IMR-90 (cell line): ENCODE results near the gene PCDHGB6. TPM values are rescaled to one million over a fixed set of nuclear protein-coding genes. Genes with fewer than 3 reads are reported as not detected.

ENCODE experiments used
- ATAC-seq: fragments of 200-7000 bp; cut with Tn5 transposase; 2 replicates; pipeline ENCODE4 v1.9.1; 2020; ENCODE audit warnings: low read depth, mild to moderate bottlenecking, moderate library complexity
- BruUV-seq: library from RNA; stranded (reverse); fragments of 400-500 nt; replicated peaks from 2 replicates; lab custom pipeline; 2021; lab: Mats Ljungman, UMichigan
- CTCF ChIA-PET: fragments of 300-600 bp; formaldehyde crosslinking; extraction: SDS; loops from one replicate; lab custom pipeline; 2021; ENCODE audit warnings: antibody characterized with exemption; lab: Yijun Ruan, JAX
- POLR2A ChIA-PET: fragments of 300-600 bp; sonication (Branson Sonifier 250); formaldehyde crosslinking; loops from one replicate; lab custom pipeline; 2022; ENCODE audit warnings: antibody characterized with exemption; ENCODE audit not compliant: unreplicated experiment; lab: Charles Lee
- DNase-seq: peaks from one replicate; pipeline ENCODE4 v3.0.0; 2013
- H2AFZ ChIP-seq: replicated peaks from 2 replicates; pipeline ENCODE3; 2013; ENCODE audit warnings: low read length, mild to moderate bottlenecking; ENCODE audit not compliant: poor library complexity
- H2AK5ac ChIP-seq: 2 replicates; pipeline ENCODE4 v1.6.1; 2013; ENCODE audit warnings: low read depth, low read length, inconsistent platforms
- H2AK9ac ChIP-seq: replicated peaks from 2 replicates; pipeline ENCODE3; 2013; ENCODE audit warnings: mild to moderate bottlenecking, low read depth, low read length, moderate library complexity; ENCODE audit not compliant: poor library complexity
- H2BK120ac ChIP-seq: 2 replicates; pipeline ENCODE4 v1.6.1; 2013; ENCODE audit warnings: low read depth, low read length, inconsistent platforms
- H2BK15ac ChIP-seq: 3 replicates; pipeline ENCODE4 v1.6.1; 2013; ENCODE audit warnings: low read depth, low read length, inconsistent platforms
- H2BK20ac ChIP-seq: 2 replicates; pipeline ENCODE4 v1.6.1; 2013; ENCODE audit warnings: low read depth, mild to moderate bottlenecking, inconsistent platforms, low read length, moderate library complexity
- H2BK5ac ChIP-seq: 2 replicates; pipeline ENCODE4 v1.6.1; 2013; ENCODE audit warnings: mild to moderate bottlenecking, low read depth, low read length, inconsistent platforms; ENCODE audit not compliant: poor library complexity, severe bottlenecking
- H3K14ac ChIP-seq: replicated peaks from 2 replicates; pipeline ENCODE4 v1.6.1; 2013; ENCODE audit warnings: low read depth, low read length, inconsistent platforms
- H3K18ac ChIP-seq: 2 replicates; pipeline ENCODE4 v1.6.1; 2013; ENCODE audit warnings: low read depth, low read length, control low read depth
- H3K23ac ChIP-seq: 2 replicates; pipeline ENCODE4 v1.6.1; 2013; ENCODE audit warnings: low read depth, low read length, inconsistent platforms
- H3K27ac ChIP-seq: 2 replicates; pipeline ENCODE4 v1.5.1; 2013; ENCODE audit warnings: mild to moderate bottlenecking, control low read depth, low read length; ENCODE audit not compliant: insufficient read depth
- H3K27me3 ChIP-seq: 2 replicates; pipeline ENCODE4 v1.6.1; 2013; ENCODE audit warnings: low read length; ENCODE audit not compliant: control insufficient read depth, insufficient read depth
- H3K36me3 ChIP-seq: 2 replicates; pipeline ENCODE4 v1.6.1; 2013; ENCODE audit warnings: low read length, mixed read lengths; ENCODE audit not compliant: control insufficient read depth, insufficient read depth
- H3K4ac ChIP-seq: 2 replicates; pipeline ENCODE4 v1.6.1; 2013; ENCODE audit warnings: low read depth, low read length, inconsistent platforms
- H3K4me1 ChIP-seq: 2 replicates; pipeline ENCODE4 v1.6.1; 2013; ENCODE audit warnings: low read length, mixed read lengths; ENCODE audit not compliant: control insufficient read depth, insufficient read depth
- H3K4me2 ChIP-seq: 2 replicates; pipeline ENCODE4 v1.6.1; 2013; ENCODE audit warnings: low read depth, mild to moderate bottlenecking, control low read depth, low read length, moderate library complexity
- H3K4me3 ChIP-seq: 2 replicates; pipeline ENCODE4 v1.5.1; 2013; ENCODE audit warnings: low read depth, mild to moderate bottlenecking, control low read depth, low read length, moderate library complexity; ENCODE audit not compliant: insufficient read depth
- H3K56ac ChIP-seq: 2 replicates; pipeline ENCODE4 v1.6.1; 2013; ENCODE audit warnings: low read length, inconsistent platforms; ENCODE audit not compliant: insufficient read depth; ENCODE audit errors: extremely low read depth
- H3K79me1 ChIP-seq, 2 experiments: 2 replicates each; pipeline ENCODE4 v1.6.1; 2013; ENCODE audit warnings: low read length in 2 of 2, inconsistent platforms in 1 of 2, low read depth in 1 of 2
- H3K9ac ChIP-seq: 2 replicates; pipeline ENCODE4 v1.6.1; 2013; ENCODE audit warnings: low read depth, low read length, control low read depth
- H3K9me1 ChIP-seq: 2 replicates; pipeline ENCODE4 v1.6.1; 2013; ENCODE audit warnings: low read length, inconsistent platforms; ENCODE audit not compliant: insufficient read depth
- H3K9me3 ChIP-seq: 2 replicates; pipeline ENCODE4 v1.6.1; 2013; ENCODE audit warnings: low read length; ENCODE audit not compliant: control insufficient read depth, insufficient read depth
- H4K20me1 ChIP-seq: 2 replicates; pipeline ENCODE4 v1.6.1; 2013; ENCODE audit warnings: low read length, inconsistent platforms; ENCODE audit not compliant: insufficient read depth
- H4K5ac ChIP-seq: 2 replicates; pipeline ENCODE4 v1.6.1; 2013; ENCODE audit warnings: mild to moderate bottlenecking, low read depth, low read length, control low read depth
- H4K8ac ChIP-seq, 2 experiments: 2 replicates each; pipeline ENCODE4 v1.6.1; 2013; ENCODE audit warnings: low read depth in 2 of 2, low read length in 2 of 2, control low read depth in 1 of 2, inconsistent platforms in 1 of 2
- H4K91ac ChIP-seq: 2 replicates; pipeline ENCODE4 v1.6.1; 2013; ENCODE audit warnings: low read depth, low read length, inconsistent platforms; ENCODE audit not compliant: insufficient read depth
- BHLHE40 ChIP-seq: fragments of 150-350 bp; IDR thresholded peaks from 2 replicates; pipeline ENCODE4 v1.6.1; 2016; ENCODE audit warnings: mild to moderate bottlenecking, low read depth, low read length
- CEBPB ChIP-seq: IDR thresholded peaks from 2 replicates; pipeline ENCODE4 v1.6.1; 2012; ENCODE audit warnings: low read depth, low read length, improper control_type of control experiment
- CHD1 ChIP-seq: IDR thresholded peaks from 2 replicates; pipeline ENCODE4 v1.6.1; 2012; ENCODE audit warnings: low read depth, low read length, improper control_type of control experiment
- FOS ChIP-seq: fragments of 150-350 bp; IDR thresholded peaks from 2 replicates; pipeline ENCODE4 v1.6.1; 2016; ENCODE audit warnings: low read depth, low read length
- MAZ ChIP-seq: IDR thresholded peaks from 2 replicates; pipeline ENCODE4 v1.6.1; 2012; ENCODE audit warnings: low read depth, mild to moderate bottlenecking, low read length, improper control_type of control experiment, moderate library complexity, borderline replicate concordance
- NFE2L2 ChIP-seq: fragments of 150-350 bp; IDR thresholded peaks from 2 replicates; pipeline ENCODE4 v1.6.1; 2016; ENCODE audit warnings: low read depth, mild to moderate bottlenecking, low read length
- POLR2A ChIP-seq: IDR thresholded peaks from 2 replicates; pipeline ENCODE4 v1.6.1; 2012; ENCODE audit warnings: mild to moderate bottlenecking, low read depth, low read length
- RCOR1 ChIP-seq: IDR thresholded peaks from 2 replicates; pipeline ENCODE4 v1.6.1; 2012; ENCODE audit warnings: mild to moderate bottlenecking, low read length, improper control_type of control experiment; ENCODE audit not compliant: insufficient replicate concordance
- SMC3 ChIP-seq: fragments of 150-350 bp; IDR thresholded peaks from 2 replicates; pipeline ENCODE4 v1.6.1; 2016; ENCODE audit warnings: low read depth, mild to moderate bottlenecking, antibody characterized with exemption, low read length, moderate library complexity
- WGBS, 2 experiments: methylation state at CpG; one replicate each; pipeline versions ENCODE4 v1.1.5 to v1.1.7; 2013; ENCODE audit warnings: missing lambda C conversion rate in 2 of 2; ENCODE audit not compliant: insufficient read length in 1 of 2; ENCODE audit errors: extremely low coverage in 2 of 2; 5-methylcytosine and 5-hydroxymethylcytosine counted together
- dilution Hi-C: fragments of 300-500 bp; cut with HindIII; formaldehyde crosslinking; loops from one replicate; pipeline ENCODE4 v1.14.3; 2018; ENCODE audit warnings: low sequenced_read_pairs; ENCODE audit not compliant: unreplicated experiment
- in situ Hi-C: fragments of 300-500 bp; cut with MboI; formaldehyde crosslinking; loops from 3 replicates; pipeline ENCODE4 v1.14.3; 2019; ENCODE audit warnings: low sequenced_read_pairs, inconsistent platforms, mixed read lengths
- intact Hi-C: fragments of 100-400 bp; cut with micrococcal nuclease; formaldehyde crosslinking; loops from 2 replicates; pipeline ENCODE4 v1.10.0; 2022
- polyA plus RNA-seq, 3 experiments: library from polyadenylated mRNA; depleted of rRNA; stranded (reverse); fragments of >200 nt; gene quantifications; 2 replicates each; pipeline ENCODE4 v1.2.3, GENCODE V29; 2012; ENCODE audit warnings: low replicate concordance in 1 of 3
- total RNA-seq: library from RNA; depleted of rRNA; stranded (reverse); fragments of >200 nt; gene quantifications from 2 replicates; pipeline ENCODE4 v1.2.3, GENCODE V29; 2012
- TF ChIP-seq, protein P1 (sequence below): conservative IDR thresholded peaks from 2 replicates; pipeline ENCODE4 v1.5.1; 2012; ENCODE audit warnings: mild to moderate bottlenecking, low read depth, low read length, improper control_type of control experiment
- TF ChIP-seq, protein P2 (sequence below): fragments of 150-350 bp; IDR thresholded peaks from 2 replicates; pipeline ENCODE4 v1.6.1; 2017; ENCODE audit warnings: mild to moderate bottlenecking, antibody characterized with exemption, low read length, low read depth
- TF ChIP-seq, protein P3 (sequence below): fragments of 150-350 bp; IDR thresholded peaks from 2 replicates; pipeline ENCODE4 v1.6.1; 2016; ENCODE audit warnings: low read depth, mild to moderate bottlenecking, low read length, moderate library complexity, borderline replicate concordance

PCDHGB6 gene
- total and polyA plus RNA-seq, 2 of the 4 experiments (the other 2 are of a cell fraction) = 1.4 to 2.2 TPM

DNA sequence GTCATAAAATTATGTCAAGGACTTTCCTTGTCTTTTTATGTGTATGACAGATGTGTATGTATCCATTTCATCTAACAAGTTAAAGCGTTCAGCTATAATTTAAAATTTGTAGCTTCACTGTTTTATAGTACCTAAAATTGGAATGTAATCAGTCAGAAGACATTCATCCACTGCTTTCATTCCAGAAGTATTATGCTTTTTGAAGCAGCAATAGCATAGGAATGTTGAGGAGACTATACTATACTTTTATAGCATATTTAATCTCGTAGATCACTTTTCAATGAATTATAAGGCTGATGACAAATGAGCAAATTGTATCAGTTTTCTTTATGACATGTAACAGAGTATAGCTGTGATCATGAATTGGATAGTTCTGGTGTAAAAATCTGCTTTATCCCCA lies 29.4 kb downstream of the PCDHGB6 start:
- DNase-seq = peak; percentile 52
- WGBS, 2 experiments = no CpG with 5 or more reads among the region's 2 CpGs
- in situ Hi-C loops = no loop called here
- no peak overlapping the region for H3K4me3 ChIP-seq
- H2AFZ ChIP-seq = no peak overlapping the region
- H2AK5ac ChIP-seq = no peak overlapping the region
- dilution Hi-C loops = no loop called here
- H4K20me1 ChIP-seq = no peaks in the 10 kb centered on the region
- TF ChIP-seq FOS (no peak), SMC3 (no peak), BHLHE40 (no peak), POLR2A (no peak), RCOR1 (no peak), CHD1 (no peak), MAZ (no peak), NFE2L2 (no peak), CEBPB (no peak)
- TF ChIP-seq, protein P1, sequence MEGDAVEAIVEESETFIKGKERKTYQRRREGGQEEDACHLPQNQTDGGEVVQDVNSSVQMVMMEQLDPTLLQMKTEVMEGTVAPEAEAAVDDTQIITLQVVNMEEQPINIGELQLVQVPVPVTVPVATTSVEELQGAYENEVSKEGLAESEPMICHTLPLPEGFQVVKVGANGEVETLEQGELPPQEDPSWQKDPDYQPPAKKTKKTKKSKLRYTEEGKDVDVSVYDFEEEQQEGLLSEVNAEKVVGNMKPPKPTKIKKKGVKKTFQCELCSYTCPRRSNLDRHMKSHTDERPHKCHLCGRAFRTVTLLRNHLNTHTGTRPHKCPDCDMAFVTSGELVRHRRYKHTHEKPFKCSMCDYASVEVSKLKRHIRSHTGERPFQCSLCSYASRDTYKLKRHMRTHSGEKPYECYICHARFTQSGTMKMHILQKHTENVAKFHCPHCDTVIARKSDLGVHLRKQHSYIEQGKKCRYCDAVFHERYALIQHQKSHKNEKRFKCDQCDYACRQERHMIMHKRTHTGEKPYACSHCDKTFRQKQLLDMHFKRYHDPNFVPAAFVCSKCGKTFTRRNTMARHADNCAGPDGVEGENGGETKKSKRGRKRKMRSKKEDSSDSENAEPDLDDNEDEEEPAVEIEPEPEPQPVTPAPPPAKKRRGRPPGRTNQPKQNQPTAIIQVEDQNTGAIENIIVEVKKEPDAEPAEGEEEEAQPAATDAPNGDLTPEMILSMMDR = no peak
- TF ChIP-seq, protein P2, sequence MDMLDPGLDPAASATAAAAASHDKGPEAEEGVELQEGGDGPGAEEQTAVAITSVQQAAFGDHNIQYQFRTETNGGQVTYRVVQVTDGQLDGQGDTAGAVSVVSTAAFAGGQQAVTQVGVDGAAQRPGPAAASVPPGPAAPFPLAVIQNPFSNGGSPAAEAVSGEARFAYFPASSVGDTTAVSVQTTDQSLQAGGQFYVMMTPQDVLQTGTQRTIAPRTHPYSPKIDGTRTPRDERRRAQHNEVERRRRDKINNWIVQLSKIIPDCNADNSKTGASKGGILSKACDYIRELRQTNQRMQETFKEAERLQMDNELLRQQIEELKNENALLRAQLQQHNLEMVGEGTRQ = no peak
- TF ChIP-seq, protein P3, sequence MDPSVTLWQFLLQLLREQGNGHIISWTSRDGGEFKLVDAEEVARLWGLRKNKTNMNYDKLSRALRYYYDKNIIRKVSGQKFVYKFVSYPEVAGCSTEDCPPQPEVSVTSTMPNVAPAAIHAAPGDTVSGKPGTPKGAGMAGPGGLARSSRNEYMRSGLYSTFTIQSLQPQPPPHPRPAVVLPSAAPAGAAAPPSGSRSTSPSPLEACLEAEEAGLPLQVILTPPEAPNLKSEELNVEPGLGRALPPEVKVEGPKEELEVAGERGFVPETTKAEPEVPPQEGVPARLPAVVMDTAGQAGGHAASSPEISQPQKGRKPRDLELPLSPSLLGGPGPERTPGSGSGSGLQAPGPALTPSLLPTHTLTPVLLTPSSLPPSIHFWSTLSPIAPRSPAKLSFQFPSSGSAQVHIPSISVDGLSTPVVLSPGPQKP = no peak
- H2BK20ac ChIP-seq = no peak overlapping the region
- no peak overlapping the region for H4K91ac ChIP-seq
- peaks cover 25 to 32% of the 10 kb centered on the region in 2 experiments for H3K79me1 ChIP-seq
- H4K5ac ChIP-seq = no peak overlapping the region
- H3K9ac ChIP-seq = no peak overlapping the region
- H3K27me3 ChIP-seq = no peaks in the 10 kb centered on the region
- H4K8ac ChIP-seq = no peak overlapping the region
- no peak overlapping the region for H2AK9ac ChIP-seq
- no peak overlapping the region for H3K56ac ChIP-seq
- peaks cover 11% of the 10 kb centered on the region for H3K36me3 ChIP-seq
- no peak overlapping the region for H3K18ac ChIP-seq
- H3K9me1 ChIP-seq = no peaks in the 10 kb centered on the region
- ChIA-PET CTCF (interaction anchor here (1.0 to 1.2 kb wide), 3 partner anchors 9 to 155 kb away, joined by 3 to 5 read pairs (median 4); partner anchors contain the start of gene PCDHGA11), POLR2A (no interaction called here)
- H3K23ac ChIP-seq = no peak overlapping the region
- no peak overlapping the region for H2BK120ac ChIP-seq
- peak; percentile 75 for ATAC-seq
- BruUV-seq = no TSS peak
- H2BK5ac ChIP-seq = peak overlapping the region; percentile 72
- H3K4ac ChIP-seq = no peak overlapping the region
- intact Hi-C loops = no loop called here
- H3K4me2 ChIP-seq = peak overlapping the region; percentile 63; the same call in 1 of the 2 replicates
- peaks cover 13% of the 10 kb centered on the region; the same call in 1 of the 2 replicates for H3K9me3 ChIP-seq
- H3K27ac ChIP-seq = no peak overlapping the region
- no peak overlapping the region for H2BK15ac ChIP-seq
- H3K14ac ChIP-seq = no peak overlapping the region
- H3K4me1 ChIP-seq = peaks cover 2% of the 10 kb centered on the region; the same call in 1 of the 2 replicates
